ENCODE measurements around the gene SPPL3.

GRCh38 chr12:120821878-120822277 lies 82.3 kb downstream of the SPPL3 start:
- TF ChIP-seq POLR2A (IDR thresholded peaks at IDR 0.05) (no peak), CTCF (IDR thresholded peaks at IDR 0.05) (no peak)
